Measurements from ENCODE around the gene BMP2K.

DNA sequence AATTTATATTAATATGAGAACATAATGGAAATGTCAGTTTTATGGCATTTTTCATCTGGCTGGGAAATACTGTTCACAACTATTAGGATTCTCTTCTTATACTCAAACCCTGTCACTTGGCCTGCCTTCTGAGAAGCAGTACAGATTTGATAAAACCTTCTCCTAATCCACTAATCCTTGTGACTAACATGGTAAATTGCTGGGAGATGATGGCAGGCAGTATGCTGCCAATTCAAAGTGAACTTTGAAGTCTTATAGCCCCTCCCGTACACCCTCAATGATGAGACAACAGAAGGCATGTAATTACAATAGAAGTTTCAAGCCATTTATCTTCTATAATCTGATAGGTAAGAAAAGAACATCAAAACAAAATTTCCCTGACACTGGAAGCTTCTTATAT is 126.1 kb downstream of the BMP2K start:
- TF ChIP-seq SNAI2 (CRISPR knock-in tag; IDR thresholded peaks at IDR 0.05) (no peak), ARNTL (CRISPR knock-in tag; IDR thresholded peaks at IDR 0.05; ENCODE audit: borderline replicate concordance, low read depth) (no peak), PPARA (CRISPR knock-in tag; IDR thresholded peaks at IDR 0.05; ENCODE audit: borderline replicate concordance) (no peak)

Data from SK-N-SH treated with all-trans-retinoic acid at 6 μM for 48 hours (cell line).